ENCODE data around the gene NOS1AP.

GRCh38 chr1:162370721-162371120 is 301.2 kb downstream of the NOS1AP start:
- TF ChIP-seq POLR2A (IDR thresholded peaks at IDR 0.05): no peak
- no peak for TF ChIP-seq CTCF (IDR thresholded peaks at IDR 0.05)

Measured in ovary (tissue), 3 donors.